Peyer's patch (tissue), 4 donors: ENCODE measurements around the gene ATP1A2. TPM values are rescaled to one million over a fixed set of nuclear protein-coding genes. Genes with fewer than 3 reads are reported as not detected.

ENCODE experiments used
- DNase-seq, 3 donors: peaks; one replicate each; pipeline ENCODE4 v3.0.0-alpha.2; 2017 to 2019
- H3K27ac ChIP-seq, 4 donors: fragments of 200-600 bp; sonication (generic); one replicate each; pipeline ENCODE4 v1.5.1; 2016 to 2019
- H3K27me3 ChIP-seq, 2 donors: fragments of 200-600 bp; sonication (generic); one replicate each; pipeline ENCODE4 v1.5.1; 2019
- H3K36me3 ChIP-seq, 3 donors: fragments of 200-600 bp; sonication (generic); one replicate each; pipeline ENCODE4 v1.5.1; 2016 to 2019
- H3K4me1 ChIP-seq, 4 donors: fragments of 200-600 bp; sonication (generic); one replicate each; pipeline ENCODE4 v1.5.1; 2016 to 2019
- H3K4me3 ChIP-seq, 4 donors: fragments of 200-600 bp; sonication (generic); 1 replicate in 3 of 4; 2 replicates in 1 of 4; pipeline ENCODE4 v1.5.1; 2016 to 2019; ENCODE audit warnings: mild to moderate bottlenecking in 1 of 4
- H3K9me3 ChIP-seq, 4 donors: fragments of 200-600 bp; sonication (generic); one replicate each; pipeline ENCODE4 v1.5.1; 2016 to 2019; ENCODE audit warnings: mild to moderate bottlenecking in 1 of 4
- POLR2A ChIP-seq, 2 donors: fragments of 450-650 bp; IDR thresholded peaks; one replicate each; pipeline ENCODE4 v1.5.1; 2017; ENCODE audit warnings: antibody characterized with exemption in 2 of 2, mild to moderate bottlenecking in 2 of 2, moderate library complexity in 2 of 2
- total RNA-seq, 4 donors: library from RNA; depleted of rRNA; stranded (reverse); fragments of >200 nt; gene quantifications; one replicate each; pipeline ENCODE4 v1.1.0, GENCODE V29; 2016
- TF ChIP-seq, protein P1 (sequence below), 6 experiments: fragments of 450-650 bp in 4 of 6; fragments of 200-600 bp in 2 of 6; sonication (generic) in 1 of 6; IDR thresholded peaks; one replicate each; pipeline ENCODE4 v1.5.1; 2017 to 2019; ENCODE audit warnings: antibody characterized with exemption in 6 of 6, mild to moderate bottlenecking in 3 of 6, moderate library complexity in 1 of 6

Gene ATP1A2
- total RNA-seq, 4 donors from 2014 or later = 2.3 to 7.4 (median 6.0) TPM

DNA sequence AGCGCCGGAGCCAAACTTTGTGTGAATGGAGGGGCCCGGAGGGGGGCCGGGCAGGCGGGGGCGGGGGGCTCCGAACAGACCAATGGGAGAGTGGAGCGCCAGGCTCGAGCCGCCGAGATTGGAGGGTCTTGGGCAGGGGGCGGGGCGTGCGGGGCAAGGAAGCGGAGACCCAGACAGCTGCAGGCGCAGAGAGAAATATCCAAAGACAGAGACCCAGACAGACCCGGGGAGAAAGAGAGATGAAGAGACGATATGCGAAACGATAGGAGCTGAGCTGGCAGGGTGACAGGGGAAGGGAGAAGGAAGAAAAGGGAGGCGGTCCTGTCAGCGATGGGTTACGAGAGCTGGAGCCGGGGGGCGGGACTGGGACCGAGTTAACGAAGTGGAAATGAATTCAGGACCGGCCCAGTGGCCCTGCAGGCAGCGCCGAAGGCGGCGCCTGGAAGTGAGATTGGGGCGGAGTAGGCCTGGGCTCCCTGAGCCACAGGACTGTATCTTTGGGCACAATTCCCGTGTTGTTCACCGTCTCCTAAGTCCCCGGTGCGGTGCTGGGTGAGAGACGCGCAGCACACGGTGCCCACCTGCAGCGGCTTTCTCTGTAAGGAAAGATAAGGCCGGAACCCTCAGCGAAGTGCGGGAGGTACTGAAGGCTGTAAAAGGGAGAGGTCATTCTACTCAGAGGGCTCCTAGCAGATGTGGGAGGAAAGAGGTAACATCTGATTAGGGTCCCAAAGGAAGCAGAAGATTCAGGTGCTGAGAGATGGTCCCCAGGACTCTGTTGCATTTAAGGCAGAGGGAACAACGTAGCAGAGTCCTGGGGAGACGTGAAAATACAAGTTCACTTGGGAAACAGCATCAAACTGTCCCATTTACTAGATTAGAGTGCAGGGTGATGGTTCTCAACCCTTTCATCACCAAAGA lies 45.1 kb upstream of the ATP1A2 start:
- Histone ChIP-seq H3K27me3 (no peaks in the 10 kb centered on the region), H3K4me3 (peak overlapping the region; percentile 42 to 55 (median 53)), H3K4me1 (peaks cover 0 to 8% (median 4%) of the 10 kb centered on the region in 4 donors), H3K9me3 (no peaks in the 10 kb centered on the region), H3K36me3 (no peaks in the 10 kb centered on the region), H3K27ac (no peak overlapping the region)
- peak; percentile 76 to 87 (median 82) for DNase-seq
- no peak for TF ChIP-seq POLR2A (IDR thresholded peaks at IDR 0.05)

DNA sequence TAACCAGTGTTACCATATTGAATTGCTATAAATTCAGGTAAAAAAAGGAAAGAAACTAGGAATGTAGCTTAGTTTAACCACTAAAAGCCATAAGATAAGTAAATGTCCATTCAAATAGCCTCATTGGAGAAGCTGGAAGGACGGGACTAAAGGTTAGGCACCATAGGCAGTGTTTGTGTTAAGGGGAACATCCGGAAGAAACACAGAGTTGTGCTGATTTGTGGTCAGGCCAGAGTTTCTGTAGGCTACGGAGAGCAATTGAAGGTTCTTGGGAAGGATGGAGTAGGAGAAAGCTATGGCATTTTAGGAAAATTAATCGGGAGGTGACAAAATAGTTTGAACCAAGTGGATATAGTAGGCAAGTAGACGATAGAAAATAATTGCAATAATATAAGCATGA lies 44.3 kb upstream of the ATP1A2 start:
- no peak for DNase-seq
- no peak overlapping the region for H3K4me3 ChIP-seq
- H3K4me1 ChIP-seq = peaks cover 0 to 8% (median 4%) of the 10 kb centered on the region in 4 donors
- H3K9me3 ChIP-seq = no peaks in the 10 kb centered on the region
- H3K27ac ChIP-seq = no peak overlapping the region
- H3K27me3 ChIP-seq = no peaks in the 10 kb centered on the region
- no peaks in the 10 kb centered on the region for H3K36me3 ChIP-seq
- no peak for TF ChIP-seq POLR2A (IDR thresholded peaks at IDR 0.05)
- TF ChIP-seq, protein P1, sequence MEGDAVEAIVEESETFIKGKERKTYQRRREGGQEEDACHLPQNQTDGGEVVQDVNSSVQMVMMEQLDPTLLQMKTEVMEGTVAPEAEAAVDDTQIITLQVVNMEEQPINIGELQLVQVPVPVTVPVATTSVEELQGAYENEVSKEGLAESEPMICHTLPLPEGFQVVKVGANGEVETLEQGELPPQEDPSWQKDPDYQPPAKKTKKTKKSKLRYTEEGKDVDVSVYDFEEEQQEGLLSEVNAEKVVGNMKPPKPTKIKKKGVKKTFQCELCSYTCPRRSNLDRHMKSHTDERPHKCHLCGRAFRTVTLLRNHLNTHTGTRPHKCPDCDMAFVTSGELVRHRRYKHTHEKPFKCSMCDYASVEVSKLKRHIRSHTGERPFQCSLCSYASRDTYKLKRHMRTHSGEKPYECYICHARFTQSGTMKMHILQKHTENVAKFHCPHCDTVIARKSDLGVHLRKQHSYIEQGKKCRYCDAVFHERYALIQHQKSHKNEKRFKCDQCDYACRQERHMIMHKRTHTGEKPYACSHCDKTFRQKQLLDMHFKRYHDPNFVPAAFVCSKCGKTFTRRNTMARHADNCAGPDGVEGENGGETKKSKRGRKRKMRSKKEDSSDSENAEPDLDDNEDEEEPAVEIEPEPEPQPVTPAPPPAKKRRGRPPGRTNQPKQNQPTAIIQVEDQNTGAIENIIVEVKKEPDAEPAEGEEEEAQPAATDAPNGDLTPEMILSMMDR (IDR thresholded peaks at IDR 0.05) = no peak

DNA sequence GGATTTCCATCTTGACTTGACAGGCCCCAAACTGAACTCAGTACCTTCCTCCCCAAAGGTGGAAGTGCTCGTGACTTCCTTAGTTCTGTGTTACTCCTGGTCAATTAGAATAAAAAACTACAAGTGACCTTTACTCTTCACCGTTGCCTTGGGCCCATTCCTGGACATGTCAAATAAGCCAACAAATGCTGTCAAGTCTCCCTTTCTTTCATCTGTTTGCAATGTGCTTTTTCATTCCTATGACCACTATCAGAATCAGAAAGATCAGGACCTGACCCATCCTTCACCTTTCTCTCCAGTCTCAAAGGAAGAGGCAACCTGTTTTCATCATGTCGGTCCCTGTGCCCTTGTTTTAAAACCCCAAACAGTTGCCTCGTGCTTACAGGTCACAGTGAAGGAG lies 40.7 kb upstream of the ATP1A2 start:
- Histone ChIP-seq H3K36me3 (no peaks in the 10 kb centered on the region), H3K9me3 (no peaks in the 10 kb centered on the region), H3K4me3 (no peak overlapping the region), H3K27me3 (no peaks in the 10 kb centered on the region), H3K27ac (no peak overlapping the region), H3K4me1 (peaks cover 0 to 8% (median 2%) of the 10 kb centered on the region in 4 donors)
- DNase-seq = no peak
- TF ChIP-seq, protein P1 (IDR thresholded peaks at IDR 0.05) = no peak
- TF ChIP-seq POLR2A (IDR thresholded peaks at IDR 0.05) = no peak

DNA sequence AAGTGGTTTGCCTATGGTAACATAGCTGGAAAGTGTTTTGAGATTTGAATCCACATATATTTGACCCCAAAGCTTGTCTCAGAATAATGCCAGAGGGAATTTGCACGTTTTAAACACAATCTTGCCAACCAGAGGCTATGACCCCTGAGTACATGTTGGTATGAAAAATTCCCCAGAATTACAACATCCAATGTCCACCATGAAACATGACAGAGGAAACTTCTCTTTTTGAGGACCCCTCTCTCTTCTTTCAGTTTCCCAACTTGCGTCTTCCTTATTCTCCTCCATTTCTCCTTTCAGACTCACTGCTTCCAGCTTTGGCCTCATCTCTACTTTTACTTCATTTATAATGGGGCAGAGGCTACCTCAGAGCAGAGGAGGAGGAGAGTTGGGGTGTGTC lies 39.7 kb upstream of the ATP1A2 start:
- DNase-seq = no peak
- H3K27me3 ChIP-seq = no peaks in the 10 kb centered on the region
- no peak overlapping the region for H3K27ac ChIP-seq
- H3K36me3 ChIP-seq = no peaks in the 10 kb centered on the region
- H3K4me3 ChIP-seq = no peak overlapping the region
- TF ChIP-seq, protein P1 (IDR thresholded peaks at IDR 0.05) = no peak
- TF ChIP-seq POLR2A (IDR thresholded peaks at IDR 0.05) = no peak
- H3K9me3 ChIP-seq = no peaks in the 10 kb centered on the region
- peaks cover 0 to 4% (median under 1%) of the 10 kb centered on the region in 4 donors for H3K4me1 ChIP-seq

DNA sequence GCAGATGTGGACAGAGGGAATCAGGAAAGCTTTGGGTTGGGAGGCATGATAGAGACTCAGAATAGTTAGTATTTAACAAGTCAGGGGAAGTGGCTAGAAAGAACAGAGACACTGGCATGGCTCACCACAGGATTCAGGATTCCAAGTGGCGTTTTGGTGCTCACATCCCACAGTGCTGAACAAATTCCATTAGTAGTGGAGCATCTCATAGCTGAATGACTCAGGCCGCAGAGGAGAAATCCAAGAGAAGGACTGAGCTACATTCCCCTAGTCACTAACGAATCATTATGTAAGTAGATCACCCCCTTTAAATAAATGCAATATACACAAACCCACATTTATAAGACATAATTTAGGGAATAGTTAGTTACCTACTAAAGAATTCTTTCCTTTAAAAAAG lies 39.3 kb upstream of the ATP1A2 start:
- TF ChIP-seq, protein P1 (IDR thresholded peaks at IDR 0.05) = no peak
- TF ChIP-seq POLR2A (IDR thresholded peaks at IDR 0.05) = no peak
- DNase-seq = peak in 1 of 3 donors; percentile 5
- no peak overlapping the region for H3K27ac ChIP-seq
- peaks cover 0 to 3% of the 10 kb centered on the region in 2 donors for H3K27me3 ChIP-seq
- H3K36me3 ChIP-seq = no peaks in the 10 kb centered on the region
- no peaks in the 10 kb centered on the region for H3K4me1 ChIP-seq
- H3K9me3 ChIP-seq = no peaks in the 10 kb centered on the region
- no peak overlapping the region for H3K4me3 ChIP-seq

DNA sequence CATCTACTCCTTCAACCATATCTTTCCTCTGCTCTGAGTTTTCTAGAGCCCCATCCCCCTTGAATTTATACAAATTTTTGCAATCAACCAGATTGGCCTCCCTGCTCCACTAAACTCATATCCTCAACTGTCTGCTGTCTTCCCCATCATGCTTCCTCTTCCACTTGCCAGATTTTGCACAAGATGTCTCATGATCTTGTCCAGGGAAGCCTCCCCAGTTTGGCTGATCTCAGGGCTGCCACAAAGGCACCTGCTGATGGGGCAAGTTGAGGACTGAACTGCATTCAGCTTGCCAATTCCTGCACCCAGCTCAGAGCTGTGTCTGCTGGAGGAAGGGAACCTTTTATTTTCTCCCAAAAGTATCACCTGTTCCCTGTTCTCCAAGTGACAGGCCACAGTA lies 38.1 kb upstream of the ATP1A2 start:
- no peaks in the 10 kb centered on the region for H3K4me1 ChIP-seq
- H3K27ac ChIP-seq = no peak overlapping the region
- TF ChIP-seq, protein P1 (IDR thresholded peaks at IDR 0.05) = no peak
- no peak for TF ChIP-seq POLR2A (IDR thresholded peaks at IDR 0.05)
- no peak for DNase-seq
- H3K4me3 ChIP-seq = no peak overlapping the region
- H3K36me3 ChIP-seq = no peaks in the 10 kb centered on the region
- H3K9me3 ChIP-seq = no peaks in the 10 kb centered on the region
- peaks cover 0 to 8% of the 10 kb centered on the region in 2 donors for H3K27me3 ChIP-seq
